NCI-H2081 treated with DMSO at 0.1 percent for 48 hours (cell line): Measurements from ENCODE around the gene LEMD1.

ENCODE experiments used
- DNase-seq: peaks from one replicate; lab custom pipeline; 2025; lab: John Stamatoyannopoulos, UW

The LEMD1 gene

DNA sequence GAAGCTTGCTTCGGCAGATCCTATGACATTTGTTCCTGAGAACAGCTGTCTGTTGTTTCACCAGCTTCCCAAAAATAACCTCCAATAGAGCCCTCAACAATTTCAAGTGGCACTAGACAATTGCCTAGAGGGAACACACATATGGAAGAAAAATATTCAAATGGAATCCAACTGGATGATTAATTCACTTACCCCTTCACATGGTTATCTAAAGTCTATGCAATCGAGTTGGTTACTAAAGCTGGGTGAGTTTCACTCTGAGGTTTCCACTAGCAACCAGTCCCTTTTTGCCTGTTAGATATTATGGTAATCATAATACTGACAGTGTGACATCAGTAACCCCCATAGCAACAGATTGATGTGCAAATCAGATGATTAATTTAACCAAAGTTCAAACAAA, at the start of gene LEMD1:
Gene LEMD1, minus strand, starts transcription at position 259 of the 400 bp plus-strand sequence. CDS start 1,520 bp downstream, outside the sequence.
- no peak for DNase-seq

GRCh38 chr1:205470131-205470530, 48.3 kb upstream of the LEMD1 start:
- DNase-seq, result no peak

- DNase-seq, result no peak
These were observed 44.9 kb upstream of the LEMD1 start for GRCh38 chr1:205466595-205467220.

DNA sequence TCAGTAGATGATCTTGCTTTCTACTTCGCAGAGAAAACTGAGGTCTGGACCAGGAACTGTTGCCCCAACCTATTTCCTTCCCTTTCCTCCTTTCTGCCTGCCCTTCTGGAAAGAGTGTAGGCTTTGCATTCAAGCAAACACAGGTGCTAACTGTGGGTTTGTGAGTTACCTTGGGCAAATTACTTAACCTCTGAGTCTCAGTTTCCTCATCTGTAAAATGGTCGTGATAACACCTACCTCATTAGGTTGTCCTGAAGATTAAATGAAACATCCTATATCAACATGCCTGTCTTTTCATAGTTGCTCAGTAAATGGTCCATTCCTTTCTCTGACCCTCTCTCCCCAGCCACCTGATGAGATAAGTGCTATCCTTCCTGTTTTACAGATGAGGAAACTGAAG, 43.5 kb upstream of the LEMD1 start:
- no peak for DNase-seq

GRCh38 chr1:205458777-205459566, 37.1 kb upstream of the LEMD1 start:
- no peak for DNase-seq

DNA sequence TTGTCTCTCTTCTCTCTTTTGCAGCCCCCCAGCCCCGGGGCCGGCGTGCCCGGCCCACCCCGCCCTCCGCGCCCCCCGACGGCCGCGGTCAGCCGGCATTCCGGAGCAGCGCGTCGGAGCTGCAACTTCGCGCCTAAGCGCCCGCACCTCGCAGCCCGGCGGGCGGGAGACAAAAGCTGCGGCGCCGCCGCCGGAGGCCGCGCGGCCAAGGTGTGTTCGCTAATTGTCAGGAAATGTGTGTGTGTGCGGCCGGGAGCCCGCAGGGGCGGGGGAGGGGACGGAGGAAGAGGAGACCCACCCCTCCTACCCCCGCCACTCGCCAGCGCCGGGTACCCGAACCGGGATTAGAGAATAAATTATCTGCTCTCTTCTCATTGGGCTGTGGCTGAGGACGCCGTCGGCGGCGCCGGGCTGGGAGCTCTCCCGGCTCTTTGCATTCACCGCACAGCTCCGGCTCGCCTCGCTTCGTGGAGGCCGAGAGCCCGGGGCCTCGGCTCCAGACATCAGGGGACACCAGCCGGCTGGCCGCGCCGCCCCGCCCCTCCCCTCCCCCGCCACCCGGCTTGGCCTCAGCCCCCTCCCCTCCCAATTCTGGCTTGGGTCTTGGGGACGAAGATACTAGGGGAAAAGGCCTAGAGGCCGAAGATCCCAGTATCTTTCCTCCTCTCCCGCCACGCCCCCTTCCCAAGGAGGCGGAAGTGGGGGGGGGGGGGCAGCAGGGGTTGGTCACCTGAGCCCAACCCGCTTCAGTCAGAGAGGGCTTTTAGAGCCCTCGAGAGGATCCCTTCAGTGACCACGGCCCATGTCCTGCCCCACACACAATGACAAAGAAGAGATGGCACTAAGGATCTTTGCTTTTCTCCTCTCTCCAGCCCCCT, 35.3 kb upstream of the LEMD1 start:
- no peak for DNase-seq

GRCh38 chr1:205456383-205456867, 34.6 kb upstream of the LEMD1 start:
- DNase-seq, result no peak

- DNase-seq, result no peak
These were observed 33.9 kb upstream of the LEMD1 start, which contains the start of gene BLACAT1 for GRCh38 chr1:205455581-205456382. Gene BLACAT1, minus strand, starts transcription at chr1:205456045.

GRCh38 chr1:205454903-205455335, 33.1 kb upstream of the LEMD1 start:
- no peak for DNase-seq

DNA sequence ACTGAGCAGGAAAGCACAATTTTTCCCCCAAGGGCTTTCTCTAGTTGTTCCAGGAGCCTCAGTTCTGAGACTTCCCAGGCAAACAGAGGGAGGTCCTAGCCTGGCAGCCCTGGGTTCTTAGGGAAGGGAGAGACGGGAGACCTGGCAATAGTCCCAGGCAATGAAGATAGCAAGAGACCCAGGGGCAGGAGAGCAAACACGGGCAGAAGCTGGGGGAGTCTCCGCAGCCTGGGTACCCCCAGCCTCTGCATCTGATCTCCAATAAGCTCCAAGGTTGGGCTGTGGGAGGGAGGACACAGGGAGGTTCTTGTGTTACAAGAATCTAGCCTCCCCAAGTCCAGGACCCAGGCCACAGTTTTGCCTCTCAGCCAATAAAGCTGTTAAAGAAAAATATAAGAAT, 31.6 kb upstream of the LEMD1 start:
- DNase-seq, result no peak

DNA sequence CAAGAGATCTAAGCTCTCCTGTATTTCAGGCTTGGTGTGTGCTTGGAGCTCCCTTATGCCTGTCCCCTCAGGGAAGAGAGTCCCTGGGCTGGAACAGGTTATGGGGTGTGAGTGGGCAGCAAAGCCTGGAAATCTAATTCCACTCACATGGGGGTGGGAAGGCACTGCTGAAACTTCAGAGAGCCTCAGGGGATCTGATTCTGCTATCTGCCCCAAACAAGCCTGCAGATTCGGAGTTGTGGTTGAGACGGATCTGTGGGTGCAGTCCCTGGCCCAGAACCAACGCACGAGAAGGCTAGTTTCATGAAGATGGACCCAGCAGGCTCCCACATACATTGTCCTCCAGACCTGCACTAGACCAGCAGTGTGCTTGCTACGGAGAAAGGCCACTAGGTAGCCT, 31.1 kb upstream of the LEMD1 start:
- DNase-seq, result no peak

DNA sequence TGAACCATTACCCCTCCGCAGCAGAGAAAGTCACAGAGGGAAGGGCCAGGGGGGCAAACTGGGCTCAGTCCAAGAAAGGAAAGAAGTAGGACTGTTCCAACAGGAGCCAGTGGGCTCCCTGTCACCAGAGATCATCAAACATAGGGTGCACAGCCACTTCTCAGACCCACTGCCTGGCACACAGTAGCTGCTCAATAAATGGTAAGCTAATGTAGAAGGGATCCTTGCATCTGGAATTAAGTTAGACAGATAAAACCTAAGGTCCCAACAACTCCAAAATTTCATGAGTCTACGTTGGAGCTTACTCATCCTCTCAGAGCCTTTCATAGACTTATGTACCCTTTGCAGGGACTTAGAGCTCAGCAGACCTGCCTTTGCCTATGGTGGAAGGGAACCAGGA, 30.5 kb upstream of the LEMD1 start:
- DNase-seq, result no peak

DNA sequence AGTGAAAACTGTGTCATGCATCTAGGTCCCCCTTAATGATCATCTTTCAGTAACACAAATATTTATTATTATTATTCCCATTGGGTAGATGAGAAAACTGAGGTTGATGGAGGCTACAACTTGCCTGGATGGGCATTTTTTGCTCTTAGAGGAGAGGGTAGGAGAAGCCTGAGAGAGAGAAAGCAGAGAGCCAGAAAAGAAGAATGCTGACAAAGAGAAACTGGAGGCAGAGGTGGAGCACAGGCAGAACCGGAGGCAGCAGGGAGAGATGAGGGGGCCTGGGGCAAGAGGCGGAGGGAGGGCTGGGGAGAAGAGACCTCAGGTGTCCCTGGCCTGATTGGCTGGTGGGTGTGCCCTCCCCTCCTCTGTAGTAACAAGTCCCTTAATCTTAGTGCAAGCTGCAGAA, 29.9 kb upstream of the LEMD1 start:
- no peak for DNase-seq

DNA sequence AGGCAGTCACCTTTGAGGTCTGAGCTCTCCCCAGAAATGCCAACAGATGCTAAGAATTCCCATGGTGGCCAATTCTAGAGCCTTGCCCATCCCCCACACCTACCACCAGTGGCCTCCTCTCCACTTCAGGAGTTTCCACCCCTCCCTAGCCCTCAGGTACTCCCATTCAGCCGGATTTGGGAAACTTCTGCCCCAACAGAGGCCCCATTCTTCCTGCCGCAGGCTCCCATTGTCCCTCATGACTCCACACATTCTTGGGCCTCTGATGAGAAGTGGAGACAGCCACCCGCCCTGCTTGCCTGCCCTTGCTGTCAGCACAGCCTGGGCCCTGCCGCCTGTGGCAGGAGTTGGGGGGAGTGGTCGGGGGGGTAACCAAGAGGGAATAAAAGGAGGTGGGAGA, 29.3 kb upstream of the LEMD1 start:
- no peak for DNase-seq

DNA sequence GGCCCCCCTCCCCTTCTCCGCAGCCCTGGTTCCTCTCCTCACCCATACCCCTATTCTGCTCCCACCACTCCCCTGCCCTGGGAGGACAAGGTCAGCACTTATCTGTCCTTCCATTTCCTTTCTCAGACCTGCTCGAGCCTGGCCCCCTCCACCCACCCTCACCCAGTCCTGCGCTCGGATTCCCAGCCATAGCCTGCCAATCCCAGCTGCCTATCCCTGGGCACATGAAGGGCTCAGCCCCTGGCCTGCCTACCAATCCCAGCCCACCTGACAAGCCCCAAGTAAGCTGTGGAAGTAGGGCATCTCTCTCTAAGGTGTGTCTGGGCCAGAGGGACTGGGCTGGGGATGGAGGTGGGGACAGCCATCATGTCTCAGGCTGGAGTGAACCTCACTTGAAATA, 28.6 kb upstream of the LEMD1 start:
- no peak for DNase-seq

GRCh38 chr1:205449750-205450443, 28.0 kb upstream of the LEMD1 start:
- DNase-seq, result no peak

DNA sequence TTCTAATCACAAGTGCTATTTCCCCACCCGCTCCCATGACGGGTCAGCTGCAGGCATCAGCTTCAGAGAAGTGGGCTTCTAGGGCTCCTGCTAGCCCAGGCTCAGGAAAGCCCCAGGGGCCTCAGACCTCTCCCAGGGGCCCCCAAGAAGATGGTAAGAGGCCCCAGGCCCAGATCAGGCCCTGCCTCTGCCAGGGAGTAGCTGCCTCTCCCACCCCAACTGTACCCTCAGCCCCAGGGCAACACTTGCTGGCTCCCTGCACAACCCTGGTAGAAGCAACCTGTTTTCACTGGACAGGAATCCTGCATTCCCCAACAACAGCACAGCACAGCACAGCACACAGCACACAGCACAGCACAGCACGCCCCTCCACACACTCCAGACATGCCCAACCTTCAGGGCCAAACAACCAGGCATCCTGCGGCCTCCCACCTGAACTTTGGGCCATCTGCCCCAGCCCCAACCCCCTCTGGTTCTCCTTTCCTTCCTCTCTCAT, 27.4 kb upstream of the LEMD1 start:
- DNase-seq, result no peak

DNA sequence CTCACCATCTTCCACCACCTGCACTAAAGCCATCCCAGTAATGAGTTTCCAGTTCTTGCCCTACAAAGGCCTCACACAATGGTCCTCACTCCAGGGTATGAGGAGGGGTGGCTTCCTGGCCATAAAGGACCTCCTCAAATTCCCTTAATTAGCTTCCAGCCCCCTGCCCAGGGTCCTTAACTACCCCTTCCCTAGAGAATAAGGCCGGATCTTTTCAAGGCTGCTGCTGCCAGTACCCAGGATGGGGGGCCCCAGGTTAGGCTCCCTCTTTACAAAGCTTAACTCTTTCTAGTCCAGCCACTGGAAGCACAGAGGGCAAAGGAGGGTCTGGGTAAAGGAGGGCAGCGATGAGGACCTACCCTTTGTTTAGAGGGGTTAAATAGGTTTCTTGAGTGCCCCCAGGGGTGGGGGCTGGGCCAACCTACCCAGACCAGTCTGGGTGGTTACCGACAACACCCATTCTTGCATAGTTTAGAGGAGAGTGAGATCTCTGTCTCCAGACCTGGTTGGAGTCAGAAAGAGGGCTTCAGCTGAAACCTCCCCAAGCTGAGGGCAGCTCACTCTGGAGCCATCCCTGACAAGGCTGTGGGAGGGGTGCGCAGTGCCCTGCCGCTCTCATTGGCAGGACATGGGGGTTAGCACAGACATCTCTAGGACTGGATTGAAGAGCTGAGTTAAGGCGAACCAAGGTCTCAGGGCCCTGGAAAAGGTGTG, 26.8 kb upstream of the LEMD1 start:
- DNase-seq, result no peak

- no peak for DNase-seq
These were observed 25.8 kb upstream of the LEMD1 start for GRCh38 chr1:205447457-205448341.
